Measurements from ENCODE around the gene PSMB7. TPM values are rescaled to one million over a fixed set of nuclear protein-coding genes. Genes with fewer than 3 reads are reported as not detected.

Gene PSMB7
- total and polyA plus RNA-seq, 2 donors (not counting 1 experiment from before 2014, with no cell fraction given): 69.5 to 73.1 TPM

DNA sequence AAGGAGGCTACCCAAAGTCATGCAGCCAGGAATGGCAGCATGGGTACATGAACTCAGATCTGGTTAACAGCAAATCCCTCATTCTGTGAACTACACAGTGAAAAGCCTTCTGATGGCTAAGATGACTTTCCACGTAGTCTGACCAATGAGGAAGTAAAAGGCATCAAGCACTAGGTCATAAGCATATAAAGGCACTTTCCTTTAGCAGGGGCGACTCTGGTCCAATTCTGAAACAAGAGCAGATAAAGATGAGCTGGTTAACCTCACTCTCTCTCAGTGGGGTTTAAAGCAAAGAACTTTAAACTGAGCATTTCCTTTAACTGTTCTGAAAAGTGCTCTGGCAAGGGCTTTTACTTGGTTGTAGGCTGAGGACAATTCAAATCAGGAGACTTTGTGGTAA, 21.1 kb downstream of the PSMB7 start:
- intact Hi-C loops (cut with micrococcal nuclease): loop anchor here (2.0 kb wide), 1 partner anchor 267 kb away; no protein-coding TSS in a partner anchor

More for the DNA sequence above, 21.1 kb downstream of the PSMB7 start:
- ATAC-seq (ENCODE audit: low read depth) (no peak), DNase-seq (no peak)
- TF ChIP-seq EZH2 (IDR thresholded peaks at IDR 0.05; ENCODE audit: borderline replicate concordance, insufficient read depth, low read depth, low read length, poor library complexity, severe bottlenecking): no peak
- no peak for TF ChIP-seq CTCF (IDR thresholded peaks at IDR 0.05)
- Mint-ChIP-seq H3K9me3 (ENCODE audit: insufficient read depth) (no peaks in the 10 kb centered on the region), H3K27ac (no peak overlapping the region), H3K4me3 (no peak overlapping the region), H3K27me3 (no peaks in the 10 kb centered on the region), H3K4me1 (peaks cover 22% of the 10 kb centered on the region)
- Histone ChIP-seq H3K4me2 (replicated peaks; ENCODE audit: low read depth, low read length, poor library complexity, severe bottlenecking) (no peak overlapping the region), H3K27me3 (replicated peaks in 1 of 4; ENCODE audit: control extremely low read depth in 1 of 4, control insufficient read depth in 3 of 4, insufficient read depth in 4 of 4, low read length in 3 of 4) (no peaks in the 10 kb centered on the region), H2AFZ (ENCODE audit: insufficient read depth, low read depth, low read length, poor library complexity, severe bottlenecking) (no peak overlapping the region), H3K36me3 (replicated peaks in 1 of 2; ENCODE audit: control extremely low read depth in 1 of 2, control insufficient read depth in 1 of 2, extremely low read depth in 1 of 2, insufficient read depth in 2 of 2, low read length in 1 of 2) (peaks cover 0 to 35% of the 10 kb centered on the region in 2 experiments), H3K4me3 (ENCODE audit: control extremely low read depth in 1 of 5, extremely low read depth in 1 of 5, insufficient read depth in 1 of 5, low read depth in 2 of 5, low read length in 4 of 5) (no peak overlapping the region), H3K9me3 (ENCODE audit: control extremely low read depth in 1 of 3, control insufficient read depth in 2 of 3, insufficient read depth in 1 of 3, low read length in 2 of 3) (no peaks in the 10 kb centered on the region), H3K4me1 (ENCODE audit: control insufficient read depth in 2 of 2, insufficient read depth in 2 of 2, low read length in 2 of 2) (no peaks in the 10 kb centered on the region), H3K9ac (ENCODE audit: low read length) (no peak overlapping the region), H3K79me2 (ENCODE audit: control insufficient read depth, insufficient read depth, low read length) (peaks cover 96% of the 10 kb centered on the region), H4K20me1 (ENCODE audit: control insufficient read depth, insufficient read depth, low read length, poor library complexity, severe bottlenecking) (peaks cover 73% of the 10 kb centered on the region), H3K27ac (ENCODE audit: low read length in 2 of 2) (no peak overlapping the region)
- POLR2A ChIA-PET: no interaction called here
- WGBS (ENCODE audit: insufficient coverage): 100% methylated on average over 1 of the region's 2 CpGs
- CTCF ChIA-PET: interaction anchor here (0.7 to 3.6 kb wide), 6 partner anchors 10 to 859 kb away, joined by 3 to 18 read pairs (median 3); no protein-coding TSS in a partner anchor

Data from B cell (primary cell).